ENCODE data around the gene KSR2.

- no peak for TF ChIP-seq POLR2A (IDR thresholded peaks at IDR 0.05; ENCODE audit: low read length)
- no peak for TF ChIP-seq GATA1 (IDR thresholded peaks at IDR 0.05; ENCODE audit: low read depth, low read length)
These were observed 171.6 kb downstream of the KSR2 start for GRCh38 chr12:117797202-117797601.

All from erythroblast (primary cell).